HCT116 (cell line): Measurements from ENCODE around the gene CAMK2A.
"Not testable (repeated sequence)": the region's sequence is repeated elsewhere in the genome, so short reads cannot be mapped to it uniquely, and the experiment has no call there.

ENCODE experiments used
- ATF3 ChIP-seq: IDR thresholded peaks from 2 replicates; pipeline ENCODE4 v1.6.1; 2012
- CTCF ChIP-seq, 3 experiments: fragments of 200-600 bp in 1 of 3; sonication (generic) in 1 of 3; IDR thresholded peaks in 2 of 3; conservative IDR thresholded peaks in 1 of 3; 2 replicates each; pipeline ENCODE4 v1.5.1; 2012 to 2017; ENCODE audit warnings: low read depth in 2 of 3, low read length in 2 of 3, antibody characterized with exemption in 1 of 3, borderline replicate concordance in 1 of 3, control low read depth in 1 of 3, mild to moderate bottlenecking in 1 of 3, mixed read lengths in 1 of 3, mixed run types in 1 of 3, moderate library complexity in 1 of 3; ENCODE audit not compliant: insufficient read depth in 1 of 3
- EZH2 ChIP-seq: fragments of 200-600 bp; sonication (generic); IDR thresholded peaks from 2 replicates; pipeline ENCODE4 v1.6.1; 2017; ENCODE audit warnings: antibody characterized with exemption, mixed run types
- EZH2phosphoT487 ChIP-seq: fragments of 200-600 bp; IDR thresholded peaks from 2 replicates; pipeline ENCODE4 v1.6.1; 2018; ENCODE audit warnings: antibody characterized with exemption, borderline replicate concordance
- POLR2A ChIP-seq: IDR thresholded peaks from 2 replicates; pipeline ENCODE4 v1.7.0; 2011; ENCODE audit warnings: borderline replicate concordance; ENCODE audit not compliant: insufficient read depth, insufficient read length; ENCODE audit errors: extremely low read depth
- POLR2AphosphoS5 ChIP-seq: IDR thresholded peaks from 2 replicates; pipeline ENCODE4 v1.6.1; 2011; ENCODE audit warnings: mild to moderate bottlenecking, low read depth, low read length, moderate library complexity
- TCF7L2 ChIP-seq: IDR thresholded peaks from 2 replicates; pipeline ENCODE4 v1.7.0; 2011; ENCODE audit warnings: borderline replicate concordance, inconsistent platforms; ENCODE audit not compliant: insufficient read depth, insufficient read length; ENCODE audit errors: extremely low read depth
- YY1 ChIP-seq: IDR thresholded peaks from 2 replicates; pipeline ENCODE4 v1.6.1; 2011; ENCODE audit warnings: low read length, low read depth, moderate library complexity, mild to moderate bottlenecking; ENCODE audit not compliant: insufficient replicate concordance; ENCODE audit errors: extremely low read depth
- ZNF274 ChIP-seq: fragments of 200-500 bp; sonication (Bioruptor generic); IDR thresholded peaks from 2 replicates; pipeline ENCODE4 v1.6.1; 2014; ENCODE audit warnings: mild to moderate bottlenecking, low read depth, low read length, inconsistent platforms

DNA sequence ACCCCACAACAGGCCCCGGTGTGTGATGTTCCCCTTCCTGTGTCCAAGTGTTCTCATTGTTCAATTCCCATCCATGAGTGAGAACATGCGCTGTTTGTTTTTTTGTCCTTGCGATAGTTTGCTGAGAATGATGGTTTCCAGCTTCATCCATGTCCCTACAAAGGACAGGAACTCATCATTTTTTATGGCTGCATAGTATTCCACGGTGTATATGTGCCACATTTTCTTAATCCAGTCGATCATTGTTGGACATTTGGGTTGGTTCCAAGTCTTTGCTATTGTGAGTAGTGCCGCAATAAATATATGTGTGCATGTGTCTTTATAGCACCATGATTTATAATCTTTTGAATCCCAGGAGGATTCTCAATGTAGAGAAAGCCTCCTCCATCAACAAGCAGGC, 41.1 kb downstream of the CAMK2A start:
- not testable (repeated sequence) for TF ChIP-seq ZNF274; EZH2; CTCF (IDR thresholded peaks at IDR 0.05 in 2 of 3, conservative IDR thresholded peaks at IDR 0.05 in 1 of 3; ENCODE audit: borderline replicate concordance in 1 of 3, insufficient read depth in 1 of 3, low read depth in 2 of 3, low read length in 2 of 3); POLR2AphosphoS5; POLR2A; EZH2phosphoT487; TCF7L2; YY1; ATF3
